RPMI7951 (cell line): Measurements from ENCODE around the gene NOL4L. TPM values are rescaled to one million over a fixed set of nuclear protein-coding genes. Genes with fewer than 3 reads are reported as not detected.

Experiments used
- DNase-seq: peaks from one replicate; pipeline ENCODE4 v3.0.0-alpha.2; 2012; ENCODE audit warnings: low read depth
- total RNA-seq: library from RNA; depleted of rRNA; stranded (reverse); fragments of >200 nt; shearing (Covaris generic); gene quantifications from 2 replicates; pipeline ENCODE4 v1.2.3, GENCODE V29; 2014

Gene NOL4L
- total RNA-seq, 1 experiment from 2014 or later: 8.7 TPM

DNA sequence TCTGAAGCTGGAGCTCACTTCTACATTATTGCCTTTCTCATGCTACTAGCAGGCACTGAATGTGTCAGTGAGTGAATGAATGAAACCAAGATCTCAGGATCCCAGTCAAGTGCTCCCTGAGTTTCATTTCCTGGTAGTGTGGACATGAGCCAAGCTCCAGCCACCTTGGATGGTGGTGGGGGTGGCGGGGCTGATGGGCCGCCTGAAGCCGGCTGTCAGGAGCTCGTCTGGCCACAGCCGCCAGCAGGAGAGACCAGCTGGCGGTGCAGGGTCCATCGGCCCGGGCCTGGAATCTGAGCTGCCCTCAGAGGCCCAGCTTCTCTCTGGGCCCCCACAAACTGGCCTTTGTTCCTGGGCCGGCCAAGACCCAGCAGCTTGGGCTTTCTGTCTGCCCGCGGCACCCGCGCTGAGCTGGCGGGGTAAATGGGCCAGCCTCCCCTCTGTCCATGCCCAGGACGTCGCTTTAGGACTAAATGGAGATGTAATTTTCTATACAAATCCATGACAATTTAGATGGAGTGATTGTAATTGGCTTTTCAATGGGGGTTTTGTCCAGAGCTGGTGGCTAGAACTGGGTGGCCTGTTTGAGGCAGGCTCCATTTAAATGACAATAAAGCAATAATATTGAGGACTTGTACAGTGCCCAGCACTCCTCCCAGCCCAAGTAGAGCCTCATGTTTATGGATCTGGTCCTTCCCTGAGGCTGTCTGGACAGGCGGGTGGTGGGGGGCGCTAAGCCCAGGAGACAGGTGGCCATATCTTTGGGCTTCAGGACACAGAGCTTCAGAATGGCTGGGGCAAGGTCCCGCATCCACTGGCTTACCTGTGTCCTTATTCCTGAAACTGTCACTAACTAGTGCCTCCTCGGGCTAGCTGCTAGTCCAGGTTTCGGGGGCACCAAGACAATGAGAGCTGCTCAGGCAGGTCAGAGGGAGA is 43.5 kb downstream of the NOL4L start:
- DNase-seq: no peak

GRCh38 chr20:32539817-32540675 is 45.1 kb downstream of the NOL4L start:
- DNase-seq: no peak

DNA sequence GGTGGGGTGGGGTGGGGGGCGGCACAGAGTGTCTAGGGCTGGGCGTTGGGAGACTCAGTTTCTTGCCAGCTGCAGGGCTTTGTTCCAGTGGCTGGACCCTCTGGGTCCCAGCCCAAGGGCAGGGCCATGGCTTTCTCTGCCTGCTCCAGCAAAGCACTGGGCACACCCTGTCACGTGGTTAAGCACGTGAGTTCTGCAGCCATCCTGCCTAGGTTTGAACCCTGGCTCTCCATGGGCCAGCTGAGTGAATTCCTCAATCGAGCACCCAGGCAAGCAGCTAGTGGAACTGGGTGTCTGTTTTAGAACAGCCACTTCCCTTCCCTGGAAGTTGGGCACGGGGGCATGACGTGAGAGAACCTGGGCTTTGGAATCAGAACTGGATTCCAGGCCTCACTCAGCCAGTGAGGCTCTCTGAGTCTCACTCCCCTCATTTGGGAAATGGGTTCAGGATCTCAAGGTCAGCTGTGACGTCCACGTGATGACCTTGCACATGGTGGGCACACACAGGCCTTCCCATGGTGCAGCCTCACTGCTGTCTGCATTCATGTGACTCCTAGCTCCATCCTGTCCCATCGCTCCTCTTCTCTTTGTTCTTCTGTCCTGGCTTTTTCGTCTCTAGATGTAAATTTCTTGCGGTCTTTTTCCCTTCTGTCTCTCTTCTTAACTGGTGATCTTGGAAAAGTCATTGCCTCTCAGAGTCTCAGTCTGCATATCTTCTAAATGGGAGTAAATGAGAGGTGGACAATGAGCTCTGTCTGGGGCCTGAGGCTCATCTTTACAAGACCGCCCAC is 45.9 kb downstream of the NOL4L start:
- no peak for DNase-seq

GRCh38 chr20:32538526-32538939 is 46.6 kb downstream of the NOL4L start:
- no peak for DNase-seq

DNA sequence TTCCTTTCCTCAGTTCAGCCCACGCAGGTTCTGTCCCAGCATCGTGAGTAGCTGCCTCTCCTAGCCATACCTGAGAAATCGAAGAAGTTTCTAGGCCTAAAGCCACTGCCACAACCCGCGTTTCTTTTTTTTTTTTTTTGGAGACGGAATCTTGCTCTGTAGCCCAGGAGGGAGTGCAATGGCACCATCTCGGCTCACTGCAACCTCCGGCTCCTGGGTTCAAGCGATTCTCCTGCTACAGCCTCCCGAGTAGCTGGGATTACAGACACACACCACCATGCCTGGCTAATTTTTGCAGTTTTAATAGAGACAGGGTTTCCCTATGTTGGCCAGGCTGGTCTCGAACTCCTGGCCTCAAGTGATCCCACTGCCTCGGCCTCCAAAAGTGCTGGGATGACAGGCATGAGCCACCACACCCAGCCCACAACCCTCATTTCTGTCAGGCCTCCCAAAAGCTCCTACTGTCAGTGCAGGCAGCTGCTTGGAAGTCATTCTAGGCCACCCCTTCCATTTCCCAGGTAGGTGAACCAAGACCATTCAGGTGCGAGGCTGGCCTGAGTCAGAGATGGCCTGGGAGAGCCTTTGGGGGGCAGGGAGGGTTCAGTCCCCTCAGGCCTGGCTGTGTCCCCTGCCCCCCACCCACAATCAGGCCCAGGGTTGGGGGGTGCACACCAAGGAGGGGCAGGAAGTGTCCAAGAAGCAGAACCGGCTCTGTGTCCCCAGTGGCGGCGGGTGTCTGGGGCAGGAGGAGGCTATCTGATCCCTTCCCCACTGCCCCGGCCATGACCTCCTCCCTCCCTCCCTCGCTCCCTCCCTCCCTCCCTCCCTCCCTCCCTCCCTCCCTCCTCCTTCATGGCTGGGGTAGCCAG is 47.2 kb downstream of the NOL4L start:
- no peak for DNase-seq

GRCh38 chr20:32536851-32537656 is 48.1 kb downstream of the NOL4L start:
- DNase-seq: no peak

GRCh38 chr20:32535953-32536823 is 48.9 kb downstream of the NOL4L start:
- no peak for DNase-seq

DNA sequence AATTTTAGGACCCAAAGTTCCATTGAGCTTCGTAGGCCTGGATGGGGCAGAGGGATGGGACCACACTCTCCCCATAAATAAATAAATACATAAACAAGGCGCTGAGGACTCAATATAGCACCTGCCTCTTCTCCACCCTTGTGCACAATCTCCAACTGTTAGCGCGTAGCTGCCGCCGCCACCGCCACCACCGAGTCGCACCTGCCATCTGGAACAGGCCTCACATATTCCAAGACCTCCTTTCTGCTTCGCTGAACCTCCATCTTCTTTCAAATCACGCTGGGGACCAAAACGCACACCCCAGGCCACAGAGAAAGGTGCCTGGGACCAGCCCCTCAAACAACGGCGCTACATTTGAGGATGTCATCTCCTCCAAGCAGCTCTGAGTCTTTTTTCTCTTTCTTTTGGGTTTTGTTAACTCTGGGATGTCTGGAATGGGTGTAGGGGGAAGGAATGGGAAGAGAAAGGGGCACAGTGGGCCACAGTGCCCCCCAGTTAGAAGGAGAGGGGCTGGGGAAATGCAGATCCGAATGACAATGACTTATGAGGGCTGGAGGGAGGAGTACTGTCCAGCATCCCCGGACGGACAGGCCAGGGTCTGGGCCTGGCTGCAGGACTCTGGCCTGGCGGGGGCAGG is 49.7 kb downstream of the NOL4L start:
- no peak for DNase-seq

GRCh38 chr20:32534661-32535240 is 50.4 kb downstream of the NOL4L start:
- no peak for DNase-seq

DNA sequence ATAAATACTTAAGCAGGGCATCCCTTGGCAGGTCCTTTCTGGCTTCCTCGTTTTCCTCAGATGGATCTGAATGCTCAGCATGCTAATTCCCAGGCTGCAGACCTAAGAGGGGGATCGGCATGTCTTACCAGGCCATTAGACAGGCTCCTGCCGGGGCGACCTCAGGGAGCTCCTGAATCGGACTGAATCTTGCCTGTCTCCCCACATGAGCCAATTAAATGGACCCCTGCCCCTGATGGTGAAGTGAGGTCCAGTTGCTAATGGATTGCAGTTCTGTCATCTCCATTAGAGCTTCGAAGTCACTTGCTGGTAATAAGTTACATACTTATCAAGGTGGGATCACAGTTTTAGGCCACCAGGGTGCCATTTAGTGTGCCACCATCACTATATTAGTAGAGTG is 51.4 kb downstream of the NOL4L start:
- DNase-seq: no peak

DNA sequence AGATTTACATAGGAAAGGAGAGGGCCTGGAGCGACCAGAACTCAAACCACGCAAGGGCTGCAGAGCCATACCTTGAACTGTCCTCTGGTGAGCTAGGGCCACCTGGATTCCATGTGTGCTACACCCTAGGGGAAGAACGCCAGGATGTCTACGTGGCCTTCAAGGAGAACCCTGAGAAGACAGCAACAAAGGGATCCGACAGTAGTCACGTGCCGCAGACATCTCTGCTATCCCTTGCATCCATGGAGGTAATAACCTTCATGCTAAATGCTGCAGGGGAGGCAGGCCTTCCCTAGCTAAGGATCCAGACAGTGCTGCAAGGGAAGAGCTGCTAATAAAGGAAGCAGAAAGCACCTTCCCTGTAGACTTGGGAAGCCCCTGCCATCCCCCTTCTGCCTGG is 52.9 kb downstream of the NOL4L start:
- DNase-seq: no peak

DNA sequence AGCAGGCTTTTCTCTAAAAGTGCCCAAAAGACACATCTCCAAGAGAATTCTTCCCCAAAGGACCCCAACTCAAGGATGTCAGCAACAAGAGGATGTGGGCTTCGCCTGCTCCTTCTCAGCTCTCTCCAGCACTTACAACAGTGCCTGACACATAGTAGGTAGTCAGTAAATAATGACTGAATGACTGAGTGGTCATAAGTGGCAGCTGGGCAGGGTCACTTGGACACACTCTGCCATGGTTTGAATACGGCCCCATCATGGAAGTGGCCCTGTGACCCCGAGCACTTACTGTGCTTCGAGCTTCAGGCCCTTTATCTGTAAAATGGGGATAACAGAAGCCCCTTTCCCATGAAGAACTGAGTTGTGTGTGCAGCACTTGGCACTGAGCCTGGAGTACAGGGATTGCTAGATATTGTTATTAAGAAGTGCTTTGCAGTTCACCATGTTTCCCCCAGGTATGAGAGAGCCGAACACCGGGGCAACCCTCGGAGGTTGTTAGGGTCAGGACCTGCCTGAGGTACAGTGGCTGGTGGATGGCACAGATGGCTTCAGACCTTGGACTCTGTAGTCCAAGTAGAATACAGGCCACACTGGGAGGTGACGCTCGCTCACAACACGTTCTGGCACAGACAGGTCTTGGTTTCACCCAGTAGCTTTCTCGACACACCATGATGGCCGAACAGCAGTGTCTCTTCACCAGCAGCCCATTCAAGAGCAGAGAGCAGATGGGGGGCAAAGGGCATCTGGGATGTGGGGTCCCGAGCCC is 56.0 kb downstream of the NOL4L start:
- DNase-seq: no peak

GRCh38 chr20:32528171-32528891 is 56.8 kb downstream of the NOL4L start:
- no peak for DNase-seq

DNA sequence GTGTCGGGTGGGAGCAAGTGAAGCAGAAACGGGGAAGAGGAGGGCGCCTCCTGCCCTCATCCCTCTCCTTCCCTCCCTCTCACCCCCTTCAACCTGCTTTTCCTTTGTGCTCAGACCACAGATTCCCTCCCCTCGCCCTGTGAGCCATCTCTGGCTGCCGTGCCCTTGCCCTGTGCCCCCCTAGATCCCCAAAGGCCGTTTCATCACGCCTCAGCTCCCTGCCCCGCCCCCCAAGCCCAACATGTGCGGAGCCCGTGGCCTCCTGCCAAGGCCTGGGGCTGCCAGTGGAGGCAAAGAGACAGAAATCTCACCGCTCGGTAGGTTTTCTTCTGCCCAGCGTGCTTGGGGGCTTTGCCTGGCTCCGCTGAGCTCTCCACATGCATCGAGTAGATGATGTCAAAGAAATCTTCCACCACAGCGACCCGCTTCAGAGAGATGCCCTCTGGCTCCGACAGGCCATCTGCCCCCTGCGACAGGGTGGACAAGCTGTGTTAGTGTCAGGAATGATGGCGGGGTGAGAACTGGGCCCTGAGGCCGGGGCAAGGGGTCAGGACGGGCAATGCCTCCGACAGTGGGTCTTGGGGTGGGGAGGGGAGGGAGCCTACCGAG is 57.6 kb downstream of the NOL4L start:
- DNase-seq: no peak

DNA sequence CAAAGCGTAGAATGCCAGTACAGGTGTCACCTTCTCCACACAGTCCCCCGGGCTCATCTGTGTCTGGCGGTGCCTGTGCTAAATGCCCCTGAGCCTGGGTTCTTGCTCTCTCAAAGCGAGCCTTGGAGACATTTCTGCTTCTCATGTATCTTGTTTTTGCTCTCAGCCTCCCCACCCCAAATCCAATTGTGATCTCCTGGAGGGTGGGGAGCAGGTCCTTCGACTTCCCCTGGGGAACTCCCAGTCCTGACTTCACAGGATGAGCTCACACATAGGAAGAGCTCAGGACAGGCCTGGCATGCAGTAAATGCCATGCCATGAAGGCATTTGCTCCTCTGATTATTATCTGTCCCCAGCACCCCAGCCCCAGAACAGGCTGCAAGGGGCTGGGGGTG is 58.1 kb downstream of the NOL4L start:
- no peak for DNase-seq

- no peak for DNase-seq
Measured at GRCh38 chr20:32526541-32526940, 58.6 kb downstream of the NOL4L start.
